SKM-1 (cell line): ENCODE results near the gene ANTXRL.
"Not testable (repeated sequence)": the region's sequence is repeated elsewhere in the genome, so short reads cannot be mapped to it uniquely, and the experiment has no call there.

Source experiments
- DNase-seq: peaks from one replicate; lab custom pipeline; 2025; ENCODE audit not compliant: unreplicated experiment; lab: John Stamatoyannopoulos, UW

Gene ANTXRL

DNA sequence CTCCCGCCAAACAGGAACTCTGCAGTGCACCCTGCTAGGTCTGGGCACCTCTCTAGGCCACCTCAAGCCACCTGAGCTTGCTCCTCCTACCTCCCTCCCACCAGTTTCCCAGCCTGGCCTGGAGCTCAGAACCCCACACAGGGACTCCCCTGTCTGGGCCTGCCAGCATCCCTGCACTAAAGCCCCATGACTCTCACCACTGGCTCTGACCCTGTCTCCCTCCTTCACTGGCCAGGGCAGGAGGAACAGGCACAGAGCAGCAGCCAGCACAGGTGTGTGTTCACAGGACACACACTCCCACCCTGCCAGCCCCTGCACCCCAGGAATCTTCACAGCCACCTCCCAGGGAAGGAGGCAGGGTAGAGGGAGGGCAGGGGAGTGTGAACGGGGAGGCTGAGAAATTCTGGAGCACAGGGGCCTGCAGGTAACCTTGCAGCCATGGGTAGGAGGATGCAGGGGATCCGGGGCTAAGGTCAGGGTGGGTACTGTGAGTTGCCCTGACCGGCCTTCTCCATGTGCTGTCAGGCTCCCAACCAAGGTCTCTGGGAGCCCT, 13.9 kb upstream of the ANTXRL start:
- DNase-seq = no peak

DNA sequence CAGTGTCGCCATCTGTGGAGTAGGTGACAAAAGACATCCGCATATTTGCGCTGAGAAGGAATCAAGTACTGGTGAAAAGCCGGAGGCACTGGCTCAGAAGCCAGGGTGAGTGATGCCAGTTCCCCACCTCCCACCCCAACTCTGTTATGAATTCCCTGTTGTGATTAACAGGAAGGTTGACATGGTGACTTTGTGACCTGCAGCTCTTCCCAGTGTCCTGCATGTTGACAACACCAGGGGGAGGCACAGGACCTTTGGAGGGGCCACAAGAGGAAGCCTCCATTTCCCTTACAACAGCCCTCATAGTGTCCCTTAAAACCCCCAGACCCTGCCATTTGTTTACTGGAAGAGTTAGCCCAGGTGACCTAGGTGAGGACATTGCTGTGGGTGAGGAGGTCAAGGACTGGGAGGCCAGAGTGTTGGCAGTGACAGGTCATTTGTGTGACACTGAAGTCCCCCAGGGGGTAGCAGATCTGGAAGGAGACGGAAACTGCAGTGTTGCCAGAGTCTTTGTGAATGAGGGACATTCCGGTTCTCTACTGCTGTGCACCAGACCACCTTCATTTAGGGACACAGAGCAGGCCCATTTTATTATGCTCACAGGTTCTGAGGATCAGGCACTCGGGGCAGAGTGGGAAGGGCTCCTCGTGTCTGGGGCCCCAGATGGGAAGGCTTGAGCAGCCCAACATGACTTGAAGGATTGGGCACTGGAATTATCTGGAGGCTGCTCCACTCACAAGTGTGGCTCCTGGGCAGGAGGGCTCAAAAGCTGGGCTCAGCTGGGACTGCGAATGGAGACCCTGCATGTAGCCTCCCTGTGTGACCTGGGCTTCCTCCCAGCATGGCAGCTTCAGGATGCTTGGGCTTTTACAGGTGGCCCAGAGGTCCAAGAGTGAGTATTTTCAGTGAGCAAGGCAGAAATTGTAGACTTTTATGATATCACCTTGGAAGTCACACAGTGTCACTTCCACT, 13.0 kb upstream of the ANTXRL start:
- no peak for DNase-seq

DNA sequence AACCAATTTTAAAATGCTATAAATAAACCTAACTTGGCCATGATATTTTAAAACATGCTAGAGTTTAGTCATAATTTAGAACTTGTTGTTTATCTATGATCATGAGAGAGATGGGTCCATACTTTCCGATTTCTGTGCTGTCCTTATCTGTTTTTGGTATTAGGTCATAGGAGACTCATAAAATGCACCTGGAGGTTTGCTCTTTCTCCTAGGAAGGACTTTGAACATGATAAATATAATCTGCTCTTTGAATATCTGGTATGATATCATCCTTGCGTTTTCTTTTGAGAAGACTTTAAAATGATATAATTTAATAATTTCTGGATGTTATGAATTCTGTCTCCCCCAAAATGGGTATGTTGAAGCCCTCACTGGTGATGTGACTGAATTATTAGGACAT, 9.0 kb upstream of the ANTXRL start:
- no peak for DNase-seq

DNA sequence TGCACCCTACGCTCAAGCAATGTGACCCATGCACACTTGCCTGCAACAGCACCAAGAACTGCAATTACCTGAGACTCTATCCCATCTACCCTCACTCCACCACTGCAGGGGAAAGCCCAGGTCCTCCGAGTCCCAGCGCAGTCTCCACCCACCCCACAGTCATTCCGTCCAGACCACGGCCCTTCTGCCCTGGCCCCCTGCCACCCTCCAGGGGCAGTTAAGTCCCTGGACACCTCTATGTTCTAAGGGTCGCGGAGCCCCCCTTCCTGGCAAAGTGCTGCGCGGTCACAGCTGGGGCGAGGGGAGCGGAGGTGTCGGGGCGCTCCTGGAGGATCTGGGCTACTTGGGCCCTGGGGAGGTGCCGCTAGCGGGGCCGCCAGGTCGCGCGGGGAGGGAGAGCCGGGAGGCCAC, 4.4 kb upstream of the ANTXRL start:
- not testable (repeated sequence) for DNase-seq

DNA sequence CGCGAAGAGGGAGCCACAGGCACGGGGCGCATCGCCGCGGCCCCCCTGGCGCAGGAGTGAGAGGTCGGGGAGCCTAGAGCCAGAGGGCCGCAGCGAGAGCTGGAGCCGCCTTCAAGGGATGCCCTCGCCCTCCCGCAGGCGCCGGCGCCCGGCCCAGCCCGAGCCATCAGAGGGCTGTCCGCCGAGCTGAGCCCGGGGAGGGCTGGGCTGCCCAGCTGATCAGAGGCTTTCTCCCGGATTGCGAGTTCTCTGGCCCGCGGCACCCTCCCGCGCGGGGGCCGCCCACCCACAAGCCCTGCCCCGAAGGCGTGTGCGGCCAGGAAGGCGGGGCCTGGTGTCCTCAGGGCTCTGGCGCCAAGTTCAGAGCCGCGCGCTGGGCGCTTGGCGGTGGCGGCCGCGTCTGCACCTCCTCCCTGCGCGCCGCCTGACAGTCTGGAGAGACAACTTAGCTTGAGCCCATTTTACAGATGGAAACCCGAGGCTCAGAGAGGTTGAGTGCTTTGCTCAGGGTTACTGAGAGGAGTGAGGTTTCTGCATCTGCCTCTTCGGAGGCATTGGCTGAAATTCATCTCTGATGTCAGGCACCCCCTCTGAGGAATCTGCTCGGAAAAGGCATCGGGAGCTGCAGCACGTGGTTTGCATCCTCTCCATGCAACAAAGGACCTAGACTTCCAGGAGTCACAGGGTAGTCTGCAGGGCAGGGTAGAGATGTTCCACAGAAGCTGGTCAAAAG, 3.8 kb upstream of the ANTXRL start:
- DNase-seq = no peak

DNA sequence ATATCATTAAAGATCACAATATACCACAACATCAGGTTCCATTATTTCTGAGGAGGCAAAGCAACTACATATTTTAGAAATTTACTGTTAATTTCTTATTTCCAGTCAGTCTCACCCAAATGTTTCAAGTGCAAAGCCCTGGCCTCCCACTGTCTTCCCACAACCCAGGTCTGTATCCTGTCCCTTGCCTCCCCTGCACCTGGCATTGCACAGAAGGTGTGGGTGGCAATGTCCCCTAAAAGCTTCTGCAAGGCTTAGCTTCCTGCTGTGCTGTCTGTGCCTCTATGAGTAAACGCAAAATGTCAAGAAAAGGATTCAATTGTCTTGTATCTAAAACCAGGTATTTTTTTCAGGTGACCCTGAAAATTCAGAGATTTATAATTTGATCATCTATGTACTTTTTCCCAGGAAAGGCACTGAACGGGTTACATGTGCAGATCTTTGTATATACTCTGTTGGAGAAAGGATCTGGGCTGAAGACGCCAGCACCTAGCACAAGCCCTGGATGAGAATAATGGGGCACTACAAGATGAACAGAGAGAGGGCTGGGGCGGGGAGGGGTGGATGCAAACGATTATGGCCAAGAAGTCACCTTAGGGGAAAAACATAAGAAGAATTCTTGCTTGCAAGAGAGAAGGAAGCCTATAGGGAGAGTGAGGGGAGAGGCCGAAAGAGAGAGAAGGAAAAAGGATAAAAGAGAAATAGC, 3.1 kb upstream of the ANTXRL start:
- DNase-seq = no peak

DNA sequence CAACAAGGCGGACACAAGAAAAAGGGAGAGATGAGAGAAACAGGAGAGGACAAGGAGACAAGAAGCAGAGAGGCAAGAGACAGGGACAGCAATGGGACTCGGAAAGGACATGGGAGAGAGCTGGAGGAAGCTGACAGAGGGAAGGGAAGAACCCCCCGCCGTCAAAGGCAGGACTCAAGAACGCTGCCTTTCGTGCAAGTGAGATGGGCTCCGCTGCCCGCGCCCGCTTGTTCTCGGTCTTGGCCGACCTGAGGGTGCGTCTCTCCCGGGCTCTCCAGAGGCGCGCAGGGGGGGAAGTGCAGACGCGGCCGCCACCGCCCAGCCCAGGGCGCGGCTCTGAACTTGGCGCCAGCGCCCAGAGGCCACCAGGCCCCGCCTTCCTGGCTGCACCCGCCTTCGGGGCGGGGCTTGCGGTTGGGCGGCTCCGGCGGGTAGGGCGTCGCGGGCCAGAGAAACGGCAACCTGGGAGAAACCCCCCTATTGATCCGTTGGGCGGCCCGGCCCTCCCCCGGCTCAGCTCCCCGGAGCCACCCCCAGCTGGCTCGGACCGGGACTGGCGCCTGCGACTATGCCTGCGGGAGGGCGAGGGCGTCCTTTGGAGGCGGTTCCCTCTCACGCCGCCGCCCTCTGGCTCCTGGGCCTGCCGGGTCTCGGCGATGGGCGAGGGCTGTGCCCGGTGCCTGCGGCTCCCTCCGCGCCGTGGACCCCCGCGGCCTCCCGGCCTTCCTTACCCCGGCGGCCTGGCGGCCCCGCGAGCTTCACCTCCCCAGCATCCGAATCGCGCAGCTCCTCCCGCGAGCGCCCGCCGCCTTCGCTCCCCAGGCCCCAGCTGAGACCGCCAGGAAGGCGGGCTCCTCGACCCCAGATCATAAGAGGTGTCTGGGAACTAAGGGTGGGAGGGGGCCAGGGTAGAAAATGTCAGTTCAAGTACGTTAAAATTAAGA, 2.2 kb upstream of the ANTXRL start:
- peak; percentile 54 for DNase-seq

DNA sequence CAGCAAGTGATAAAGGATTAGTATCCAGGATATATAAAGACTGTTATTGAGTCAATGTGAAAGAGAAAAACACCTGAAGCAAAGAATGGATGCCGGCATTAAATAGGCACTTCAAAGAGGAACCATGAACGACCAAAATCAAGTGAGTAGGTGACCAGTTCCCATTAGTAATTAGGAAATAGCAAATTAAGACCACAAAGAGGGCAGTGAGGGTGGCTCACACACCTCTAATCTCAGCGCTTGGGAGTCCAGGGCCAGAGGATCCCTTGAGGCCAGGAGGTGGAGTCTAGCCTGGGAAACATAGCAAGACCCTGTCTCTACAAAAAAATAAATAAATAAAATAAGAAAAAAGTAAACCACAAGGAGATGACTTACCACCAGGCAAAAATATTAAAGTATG, 1.5 kb upstream of the ANTXRL start:
- no peak for DNase-seq

DNA sequence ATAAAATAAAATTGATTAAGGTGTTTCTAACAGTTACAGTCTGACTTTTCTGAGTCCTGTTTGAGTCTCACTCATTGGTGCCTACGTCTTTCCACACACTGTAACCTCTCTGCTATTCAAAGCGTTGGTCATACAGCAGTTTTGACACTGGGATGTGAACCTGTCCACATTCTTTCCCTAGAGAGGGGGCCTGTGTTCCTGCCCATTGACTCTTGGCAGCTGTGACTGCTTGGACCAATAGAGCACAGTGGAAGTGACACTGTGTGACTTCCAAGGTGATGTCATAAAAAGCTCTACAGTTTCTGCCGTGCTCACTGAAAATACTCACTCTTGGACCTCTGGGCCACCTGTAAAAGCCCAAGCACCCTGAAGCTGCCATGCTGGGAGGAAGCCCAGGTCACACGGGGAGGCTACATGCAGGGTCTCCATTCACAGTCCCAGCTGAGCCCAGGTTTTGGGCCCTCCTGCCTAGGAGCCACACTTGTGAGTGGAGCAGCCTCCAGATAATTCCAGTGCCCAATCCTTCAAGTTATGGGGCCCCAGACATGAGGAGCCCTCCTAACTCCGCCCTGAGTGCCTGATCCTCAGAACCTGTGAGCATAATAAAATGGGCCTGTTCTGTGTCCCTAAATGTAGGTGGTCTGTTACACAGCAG, 704 bp upstream of the ANTXRL start:
- no peak for DNase-seq

DNA sequence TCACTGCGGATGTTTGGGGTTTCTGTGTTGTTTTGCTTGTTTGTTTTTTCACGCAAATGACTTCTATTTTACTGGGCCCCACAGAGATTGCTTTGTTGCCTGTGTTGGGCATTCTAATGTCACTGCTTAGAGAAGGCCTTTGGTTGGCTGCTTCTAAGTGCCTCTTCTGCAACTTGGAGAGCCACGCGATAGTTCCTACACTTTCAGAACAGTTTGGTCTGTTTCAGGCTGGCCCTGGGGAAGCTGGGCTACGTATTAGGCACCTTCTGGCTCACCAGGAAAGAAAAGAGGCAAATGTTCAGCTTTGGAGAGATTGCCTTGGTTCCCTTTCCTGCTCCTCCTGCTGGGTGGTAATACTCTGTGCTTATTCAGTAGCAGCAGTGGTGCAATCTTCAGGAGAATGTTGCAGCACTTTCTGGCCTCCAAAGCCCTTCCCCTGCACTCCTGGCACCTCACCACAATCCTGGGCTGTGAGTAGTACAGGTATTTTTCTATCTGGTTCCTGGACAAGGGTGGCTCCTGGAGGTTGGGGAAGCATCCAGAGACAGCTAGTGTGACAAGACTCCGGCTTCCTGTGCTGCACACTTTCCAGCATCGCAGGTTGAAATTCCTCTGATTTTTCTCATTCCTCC, 1.2 kb downstream of the ANTXRL start:
- DNase-seq = peak; percentile 31

DNA sequence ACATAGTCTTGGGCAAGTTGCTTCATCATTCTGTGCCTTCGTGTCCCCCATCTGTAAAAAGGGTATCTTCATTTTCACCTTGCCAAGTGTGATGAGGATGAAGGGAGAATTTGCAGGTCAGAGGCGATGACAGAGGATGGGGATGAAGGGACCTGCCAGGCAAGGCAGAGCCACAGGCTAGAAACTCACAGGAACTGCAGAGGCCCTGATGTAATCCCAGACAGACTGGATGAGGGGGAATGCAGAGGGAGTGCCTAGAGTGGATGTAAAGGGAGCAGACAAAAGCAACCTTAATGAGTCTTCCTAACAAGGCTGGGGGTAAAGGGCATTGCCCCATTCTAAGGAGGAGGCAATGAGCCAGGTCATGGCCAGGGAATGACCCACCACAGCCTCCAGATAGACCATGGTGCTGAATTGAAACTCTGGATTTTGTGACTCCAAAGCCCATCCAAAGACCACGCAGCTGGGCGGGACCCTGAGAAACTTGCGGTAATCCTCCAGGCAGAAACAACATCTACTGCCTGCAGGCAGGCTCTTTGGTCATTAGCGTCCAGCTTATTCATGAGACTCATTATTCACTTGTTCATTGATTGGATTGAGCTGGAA, 1.9 kb downstream of the ANTXRL start:
- DNase-seq = no peak

DNA sequence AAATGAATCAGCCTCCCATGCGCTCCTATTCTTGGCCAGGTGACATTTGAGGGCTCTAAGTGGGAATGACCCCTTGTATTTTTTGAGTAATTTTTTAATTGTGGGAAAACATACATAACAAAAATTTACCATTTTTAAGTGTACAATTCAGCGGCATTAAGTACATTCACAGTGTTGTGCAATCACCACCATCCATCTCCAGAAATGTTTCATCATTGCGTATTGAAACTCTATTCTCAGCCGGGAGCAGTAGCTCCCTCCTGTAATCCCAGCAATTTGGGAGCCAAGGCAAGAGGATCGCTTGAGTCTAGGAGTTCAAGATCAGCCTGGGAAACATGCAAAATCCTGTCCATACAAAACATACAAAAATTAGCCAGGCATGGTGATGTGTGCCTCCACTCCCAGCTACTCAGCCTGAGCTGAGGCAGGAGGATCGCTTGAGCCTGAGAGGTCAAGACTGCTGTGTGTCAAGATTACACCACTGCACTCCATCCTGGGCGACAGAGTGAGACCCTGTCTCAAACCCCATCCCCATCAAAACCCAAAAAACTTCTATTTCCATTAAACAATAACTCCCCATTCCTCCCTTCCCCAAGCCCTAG, 2.5 kb downstream of the ANTXRL start:
- no peak for DNase-seq

DNA sequence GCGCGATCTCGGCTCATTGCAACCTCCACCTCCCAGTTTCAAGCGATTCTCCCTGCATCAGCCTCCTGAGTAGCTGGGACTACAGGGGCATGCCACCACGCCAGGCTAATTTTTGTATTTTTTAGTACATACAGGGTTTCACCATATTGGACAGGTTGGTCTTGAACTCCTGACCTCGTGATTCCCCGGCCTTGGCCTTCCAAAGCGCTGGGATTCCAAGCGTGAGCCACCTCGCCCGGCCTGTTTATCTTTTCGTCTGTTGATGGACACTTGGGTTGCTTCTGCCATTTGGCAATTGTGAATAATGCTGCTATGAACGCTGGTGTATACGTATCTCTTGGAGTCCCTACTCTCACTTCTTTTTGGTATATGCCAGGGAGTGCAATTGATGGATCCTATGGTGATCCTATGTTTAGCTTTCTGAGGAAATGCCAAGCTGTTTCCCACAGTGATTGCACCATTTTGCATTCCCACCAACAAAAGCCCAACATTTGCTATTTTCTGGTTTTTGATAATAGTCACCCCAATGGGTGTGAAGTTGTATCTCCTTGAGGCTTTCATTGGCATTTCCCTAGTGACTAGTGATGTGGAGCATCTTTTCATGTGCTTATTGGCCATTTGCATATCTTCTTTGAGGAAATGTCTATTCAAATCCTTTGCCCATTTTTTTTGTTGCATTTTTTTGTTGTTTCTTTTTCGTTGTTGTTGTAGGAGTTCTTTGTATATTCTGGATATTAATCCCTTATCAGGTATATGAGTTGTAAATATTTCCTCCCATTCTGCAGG, 3.5 kb downstream of the ANTXRL start:
- no peak for DNase-seq

DNA sequence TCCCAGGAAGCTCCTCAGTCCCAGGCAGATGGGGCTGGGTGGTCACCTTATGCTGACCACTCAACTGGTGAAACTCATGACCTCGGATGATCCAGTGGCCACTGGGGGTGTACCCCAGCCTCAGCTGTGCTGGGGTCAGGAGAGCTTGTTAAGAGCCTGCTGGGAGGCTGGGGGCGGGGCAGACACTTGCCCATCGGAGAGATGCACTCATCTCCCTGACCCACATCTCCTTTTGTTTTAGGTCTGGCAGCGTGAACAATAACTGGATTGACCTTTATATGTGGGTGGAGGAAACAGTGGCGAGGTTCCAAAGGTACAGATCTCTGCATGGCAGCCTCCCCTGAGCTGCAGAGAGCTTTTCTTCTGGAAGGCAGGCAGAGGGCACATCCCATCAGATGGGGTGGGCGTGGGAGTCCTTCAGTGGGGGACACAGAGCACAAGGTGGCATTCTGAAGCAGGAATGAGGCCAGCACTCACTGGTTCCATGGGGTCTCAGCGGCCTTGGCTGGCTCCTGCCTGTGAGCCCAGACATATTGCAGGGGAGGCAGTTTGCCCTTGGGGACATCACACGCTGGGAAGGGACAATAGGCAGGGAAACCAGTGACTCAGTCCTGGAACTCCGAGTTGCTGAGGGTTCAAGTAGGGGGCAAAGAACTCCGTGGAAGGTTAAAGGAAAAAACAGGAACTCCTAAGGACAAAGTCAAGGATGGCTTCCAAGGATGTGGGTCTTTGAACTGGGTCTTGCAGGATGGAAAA, 5.2 kb downstream of the ANTXRL start:
- no peak for DNase-seq

DNA sequence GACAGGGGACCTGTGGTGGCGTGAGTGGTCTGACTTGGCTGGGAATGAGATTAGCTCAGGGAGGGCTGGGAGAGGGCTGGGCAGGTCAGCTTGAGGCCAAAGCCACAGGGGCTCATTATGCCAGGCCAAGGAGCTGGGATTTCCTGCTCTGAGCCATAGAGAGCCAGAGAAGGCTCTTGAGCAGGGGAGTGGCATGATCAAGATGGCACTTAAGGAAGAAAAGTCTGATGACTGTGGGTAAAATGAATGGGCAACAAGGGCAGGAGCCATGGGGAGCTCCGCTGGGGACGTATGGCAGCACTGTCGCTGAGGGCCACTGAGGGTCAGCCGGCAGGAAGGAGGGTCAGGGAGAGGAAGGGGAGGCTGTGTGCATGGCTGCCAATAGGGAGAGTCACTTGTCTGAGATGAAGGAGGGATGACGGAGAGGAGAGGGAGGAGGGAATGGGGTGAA, 5.8 kb downstream of the ANTXRL start:
- no peak for DNase-seq

DNA sequence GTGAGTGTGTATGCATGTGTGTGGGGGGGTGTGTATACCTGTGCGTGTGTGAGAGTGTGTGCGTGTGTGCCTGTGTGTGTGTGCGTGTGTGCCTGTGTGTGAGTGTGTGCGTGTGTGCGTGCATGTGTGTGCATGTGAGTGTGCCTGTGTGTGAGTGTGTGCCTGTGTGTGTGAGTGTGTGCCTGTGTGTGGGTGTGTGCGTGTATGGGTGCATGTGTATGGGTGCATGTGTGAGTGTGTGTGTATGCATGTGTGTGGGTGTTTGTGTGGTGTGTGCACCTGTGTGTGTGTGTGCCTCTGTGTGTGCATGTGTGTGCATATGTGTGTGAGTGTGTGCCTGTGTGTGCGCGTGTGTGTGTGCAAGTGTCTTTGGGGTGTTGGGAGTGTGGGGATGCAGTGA, 6.4 kb downstream of the ANTXRL start:
- no peak for DNase-seq
